Measurements from ENCODE around the gene KAZN. TPM values are rescaled to one million over a fixed set of nuclear protein-coding genes. Genes with fewer than 3 reads are reported as not detected.
A peak's percentile ranks its signal among the peaks of the same experiment; 100 is the strongest.

KAZN gene
- total and polyA plus RNA-seq, 4 donors, result 4.4 to 19.3 (median 9.6) TPM

- Histone ChIP-seq H3K4me1 (ENCODE audit: control insufficient read depth in 1 of 2, insufficient read depth in 2 of 2, low read length in 2 of 2) (no peaks in the 10 kb centered on the region), H3K4me3 (ENCODE audit: low read length in 2 of 2) (no peak overlapping the region), H3K9me3 (ENCODE audit: control insufficient read depth, low read length) (no peaks in the 10 kb centered on the region), H3K27me3 (ENCODE audit: control insufficient read depth in 1 of 2, insufficient read depth in 2 of 2, low read length in 1 of 2) (no peaks in the 10 kb centered on the region), H3K27ac (ENCODE audit: low read depth in 1 of 2, low read length in 2 of 2) (no peak overlapping the region), H3K36me3 (ENCODE audit: control insufficient read depth in 1 of 2, insufficient read depth in 2 of 2, low read length in 1 of 2) (no peaks in the 10 kb centered on the region)
- ATAC-seq (ENCODE audit: low FRiP score), result no peak
- WGBS, 2 donors, result 95 to 96% methylated on average over 10 of the region's 10 CpGs
- intact Hi-C loops (cut with DNase I), result loop anchor here in 1 of 2 donors (5.0 kb wide), 1 partner anchor 108 kb away; no protein-coding TSS in a partner anchor
- DNase-seq, result no peak
These were observed 320.8 kb downstream of the KAZN start for GRCh38 chr1:14919289-14919688.

GRCh38 chr1:14919751-14920150 is 321.3 kb downstream of the KAZN start:
- 72 to 73% methylated on average over 5 of the region's 5 CpGs for WGBS, 2 donors
- intact Hi-C loops (cut with DNase I), result loop anchor here in 1 of 2 donors (5.0 kb wide), 1 partner anchor 108 kb away; no protein-coding TSS in a partner anchor
- no peak for ATAC-seq (ENCODE audit: low FRiP score)
- Histone ChIP-seq H3K4me1 (ENCODE audit: control insufficient read depth in 1 of 2, insufficient read depth in 2 of 2, low read length in 2 of 2) (no peaks in the 10 kb centered on the region), H3K36me3 (ENCODE audit: control insufficient read depth in 1 of 2, insufficient read depth in 2 of 2, low read length in 1 of 2) (no peaks in the 10 kb centered on the region), H3K27ac (ENCODE audit: low read depth in 1 of 2, low read length in 2 of 2) (no peak overlapping the region), H3K4me3 (ENCODE audit: low read length in 2 of 2) (no peak overlapping the region), H3K9me3 (ENCODE audit: control insufficient read depth, low read length) (no peaks in the 10 kb centered on the region), H3K27me3 (ENCODE audit: control insufficient read depth in 1 of 2, insufficient read depth in 2 of 2, low read length in 1 of 2) (no peaks in the 10 kb centered on the region)
- no peak for DNase-seq

- Histone ChIP-seq H3K4me1 (ENCODE audit: control insufficient read depth in 1 of 2, insufficient read depth in 2 of 2, low read length in 2 of 2) (peaks cover 3% of the 10 kb centered on the region in 2 donors), H3K9me3 (ENCODE audit: control insufficient read depth, low read length) (no peaks in the 10 kb centered on the region), H3K27ac (ENCODE audit: low read depth in 1 of 2, low read length in 2 of 2) (no peak overlapping the region), H3K36me3 (ENCODE audit: control insufficient read depth in 1 of 2, insufficient read depth in 2 of 2, low read length in 1 of 2) (no peaks in the 10 kb centered on the region), H3K4me3 (ENCODE audit: low read length in 2 of 2) (no peak overlapping the region), H3K27me3 (ENCODE audit: control insufficient read depth in 1 of 2, insufficient read depth in 2 of 2, low read length in 1 of 2) (no peaks in the 10 kb centered on the region)
- DNase-seq (no peak), ATAC-seq (ENCODE audit: low FRiP score) (peak; percentile 51)
- WGBS, 2 donors, result 14 to 15% methylated on average over 7 of the region's 7 CpGs
- intact Hi-C loops (cut with DNase I), result no loop called here
These were observed 322.6 kb downstream of the KAZN start for GRCh38 chr1:14921057-14921456.

- H3K4me3 ChIP-seq (ENCODE audit: low read length in 2 of 2), result no peak overlapping the region
- intact Hi-C loops (cut with DNase I), result no loop called here
- no peak for ATAC-seq (ENCODE audit: low FRiP score)
- H3K36me3 ChIP-seq (ENCODE audit: control insufficient read depth in 1 of 2, insufficient read depth in 2 of 2, low read length in 1 of 2), result no peaks in the 10 kb centered on the region
- no peaks in the 10 kb centered on the region for H3K27me3 ChIP-seq (ENCODE audit: control insufficient read depth in 1 of 2, insufficient read depth in 2 of 2, low read length in 1 of 2)
- no peak for DNase-seq
- peaks cover 3% of the 10 kb centered on the region in 2 donors for H3K4me1 ChIP-seq (ENCODE audit: control insufficient read depth in 1 of 2, insufficient read depth in 2 of 2, low read length in 2 of 2)
- H3K9me3 ChIP-seq (ENCODE audit: control insufficient read depth, low read length), result no peaks in the 10 kb centered on the region
- H3K27ac ChIP-seq (ENCODE audit: low read depth in 1 of 2, low read length in 2 of 2), result no peak overlapping the region
- 95% methylated on average over 11 of the region's 11 CpGs for WGBS, 2 donors
These were observed 324.6 kb downstream of the KAZN start for GRCh38 chr1:14922942-14923726.

GRCh38 chr1:14923727-14924452 is 325.4 kb downstream of the KAZN start:
- ATAC-seq (ENCODE audit: low FRiP score) (peak; percentile 71), DNase-seq (peak; percentile 81 to 93)
- Histone ChIP-seq H3K4me3 (ENCODE audit: low read length in 2 of 2) (peak overlapping the region; percentile 12 to 53), H3K27me3 (ENCODE audit: control insufficient read depth in 1 of 2, insufficient read depth in 2 of 2, low read length in 1 of 2) (no peaks in the 10 kb centered on the region), H3K36me3 (ENCODE audit: control insufficient read depth in 1 of 2, insufficient read depth in 2 of 2, low read length in 1 of 2) (no peaks in the 10 kb centered on the region), H3K27ac (ENCODE audit: low read depth in 1 of 2, low read length in 2 of 2) (no peak overlapping the region), H3K4me1 (ENCODE audit: control insufficient read depth in 1 of 2, insufficient read depth in 2 of 2, low read length in 2 of 2) (peaks cover 3% of the 10 kb centered on the region in 2 donors), H3K9me3 (ENCODE audit: control insufficient read depth, low read length) (no peaks in the 10 kb centered on the region)
- WGBS, 2 donors, result 4 to 7% methylated on average over 40 to 101 of the region's 101 CpGs
- intact Hi-C loops (cut with DNase I), result loop anchor here in 1 of 2 donors (2.0 kb wide), 1 partner anchor 103 kb away; no protein-coding TSS in a partner anchor

- no peaks in the 10 kb centered on the region for H3K36me3 ChIP-seq (ENCODE audit: control insufficient read depth in 1 of 2, insufficient read depth in 2 of 2, low read length in 1 of 2)
- H3K4me3 ChIP-seq (ENCODE audit: low read length in 2 of 2), result peak overlapping the region; percentile 12 to 53
- intact Hi-C loops (cut with DNase I), result loop anchor here in 1 of 2 donors (2.0 kb wide), 1 partner anchor 102 kb away; no protein-coding TSS in a partner anchor
- ATAC-seq (ENCODE audit: low FRiP score), result peak; percentile 49
- peaks cover 3% of the 10 kb centered on the region in 2 donors for H3K4me1 ChIP-seq (ENCODE audit: control insufficient read depth in 1 of 2, insufficient read depth in 2 of 2, low read length in 2 of 2)
- no peak overlapping the region for H3K27ac ChIP-seq (ENCODE audit: low read depth in 1 of 2, low read length in 2 of 2)
- 0 to 1% methylated on average over 75 to 94 of the region's 94 CpGs for WGBS, 2 donors
- peak; percentile 65 to 86 for DNase-seq
- H3K27me3 ChIP-seq (ENCODE audit: control insufficient read depth in 1 of 2, insufficient read depth in 2 of 2, low read length in 1 of 2), result no peaks in the 10 kb centered on the region
- no peaks in the 10 kb centered on the region for H3K9me3 ChIP-seq (ENCODE audit: control insufficient read depth, low read length)
These were observed 326.2 kb downstream of the KAZN start for GRCh38 chr1:14924455-14925331.

GRCh38 chr1:14925336-14926136 is 327.1 kb downstream of the KAZN start:
- Histone ChIP-seq H3K27me3 (ENCODE audit: control insufficient read depth in 1 of 2, insufficient read depth in 2 of 2, low read length in 1 of 2) (no peaks in the 10 kb centered on the region), H3K4me1 (ENCODE audit: control insufficient read depth in 1 of 2, insufficient read depth in 2 of 2, low read length in 2 of 2) (peaks cover 3% of the 10 kb centered on the region in 2 donors), H3K9me3 (ENCODE audit: control insufficient read depth, low read length) (no peaks in the 10 kb centered on the region), H3K4me3 (ENCODE audit: low read length in 2 of 2) (peak overlapping the region; percentile 12 to 53), H3K27ac (ENCODE audit: low read depth in 1 of 2, low read length in 2 of 2) (no peak overlapping the region), H3K36me3 (ENCODE audit: control insufficient read depth in 1 of 2, insufficient read depth in 2 of 2, low read length in 1 of 2) (no peaks in the 10 kb centered on the region)
- 52 to 53% methylated on average over 12 of the region's 12 CpGs for WGBS, 2 donors
- no peak for ATAC-seq (ENCODE audit: low FRiP score)
- no peak for DNase-seq
- intact Hi-C loops (cut with DNase I), result loop anchor here in 1 of 2 donors (2.0 kb wide), 1 partner anchor 101 kb away; no protein-coding TSS in a partner anchor
